ENCODE data around the gene HOGA1. TPM values are rescaled to one million over a fixed set of nuclear protein-coding genes. Genes with fewer than 3 reads are reported as not detected.

The HOGA1 gene
- total RNA-seq, 1 donor, result 1.4 TPM

GRCh38 chr10:97538839-97539238 is 45.4 kb upstream of the HOGA1 start:
- H3K79me2 ChIP-seq (ENCODE audit: insufficient read depth, low read length), result peaks cover 31% of the 10 kb centered on the region
- peak overlapping the region; percentile 23 for H3K4me2 ChIP-seq (ENCODE audit: insufficient read depth, low read length)
- no peak for TF ChIP-seq CTCF (IDR thresholded peaks at IDR 0.05; ENCODE audit: extremely low read depth, low read depth, low read length)
- no peaks in the 10 kb centered on the region for H3K27me3 ChIP-seq (ENCODE audit: insufficient read depth, low read length)
- no peak overlapping the region for H3K4me3 ChIP-seq (ENCODE audit: insufficient read depth, low read length)
- no peak for DNase-seq (ENCODE audit: insufficient read length, low spot score, missing footprints)
- no peaks in the 10 kb centered on the region for H3K9me3 ChIP-seq (ENCODE audit: low read depth, low read length)
- H3K4me1 ChIP-seq (ENCODE audit: insufficient read depth, low read length), result peaks cover 57% of the 10 kb centered on the region
- H4K20me1 ChIP-seq (ENCODE audit: insufficient read depth, low read length), result no peaks in the 10 kb centered on the region
- H2AFZ ChIP-seq (ENCODE audit: low read length), result no peak overlapping the region
- H3K27ac ChIP-seq (ENCODE audit: low read depth, low read length), result peak overlapping the region; percentile 67
- H3K36me3 ChIP-seq (ENCODE audit: insufficient read depth, low read length), result no peaks in the 10 kb centered on the region

- Histone ChIP-seq H3K4me1 (ENCODE audit: insufficient read depth, low read length) (peaks cover 61% of the 10 kb centered on the region), H3K4me3 (ENCODE audit: insufficient read depth, low read length) (no peak overlapping the region), H3K9me3 (ENCODE audit: low read depth, low read length) (no peaks in the 10 kb centered on the region), H3K4me2 (ENCODE audit: insufficient read depth, low read length) (peak overlapping the region; percentile 34), H4K20me1 (ENCODE audit: insufficient read depth, low read length) (no peaks in the 10 kb centered on the region), H2AFZ (ENCODE audit: low read length) (no peak overlapping the region), H3K27me3 (ENCODE audit: insufficient read depth, low read length) (no peaks in the 10 kb centered on the region), H3K27ac (ENCODE audit: low read depth, low read length) (peak overlapping the region; percentile 67), H3K36me3 (ENCODE audit: insufficient read depth, low read length) (no peaks in the 10 kb centered on the region), H3K79me2 (ENCODE audit: insufficient read depth, low read length) (peaks cover 24% of the 10 kb centered on the region)
- DNase-seq (ENCODE audit: insufficient read length, low spot score, missing footprints), result peak; percentile 88
- TF ChIP-seq CTCF (IDR thresholded peaks at IDR 0.05; ENCODE audit: extremely low read depth, low read depth, low read length), result peak; percentile 55
These were observed 44.5 kb upstream of the HOGA1 start for GRCh38 chr10:97539523-97540200.

GRCh38 chr10:97540669-97541500 is 43.3 kb upstream of the HOGA1 start:
- H3K4me2 ChIP-seq (ENCODE audit: insufficient read depth, low read length), result peak overlapping the region; percentile 34
- no peaks in the 10 kb centered on the region for H4K20me1 ChIP-seq (ENCODE audit: insufficient read depth, low read length)
- peak; percentile 80 for DNase-seq (ENCODE audit: insufficient read length, low spot score, missing footprints)
- H2AFZ ChIP-seq (ENCODE audit: low read length), result no peak overlapping the region
- H3K9me3 ChIP-seq (ENCODE audit: low read depth, low read length), result no peaks in the 10 kb centered on the region
- no peaks in the 10 kb centered on the region for H3K36me3 ChIP-seq (ENCODE audit: insufficient read depth, low read length)
- H3K27ac ChIP-seq (ENCODE audit: low read depth, low read length), result peak overlapping the region; percentile 67
- peaks cover 26% of the 10 kb centered on the region for H3K79me2 ChIP-seq (ENCODE audit: insufficient read depth, low read length)
- H3K4me3 ChIP-seq (ENCODE audit: insufficient read depth, low read length), result no peak overlapping the region
- H3K4me1 ChIP-seq (ENCODE audit: insufficient read depth, low read length), result peaks cover 61% of the 10 kb centered on the region
- no peak for TF ChIP-seq CTCF (IDR thresholded peaks at IDR 0.05; ENCODE audit: extremely low read depth, low read depth, low read length)
- H3K27me3 ChIP-seq (ENCODE audit: insufficient read depth, low read length), result no peaks in the 10 kb centered on the region

Measured in osteoblast (primary cell).